Anterior cingulate cortex (tissue), 58 donors: ENCODE measurements around the gene ADTRP.
A peak's percentile ranks its signal among the peaks of the same experiment; 100 is the strongest.

Experiments
- DNase-seq, 58 donors: peaks; one replicate each; lab custom pipeline; 2025; lab: John Stamatoyannopoulos, UW

ADTRP gene

GRCh38 chr6:11778648-11779328 lies at the start of gene ADTRP:
Gene ADTRP, minus strand, starts transcription at chr6:11778803. Its CDS starts 44 bp downstream, at chr6:11778759.
- DNase-seq, result no peak

GRCh38 chr6:11826779-11827178 lies 48.2 kb upstream of the ADTRP start:
- no peak for DNase-seq

GRCh38 chr6:11824986-11825385 lies 46.4 kb upstream of the ADTRP start:
- no peak for DNase-seq

- DNase-seq, result no peak
Observed at GRCh38 chr6:11822346-11822745, 43.7 kb upstream of the ADTRP start.

- DNase-seq, result no peak
Observed at GRCh38 chr6:11821781-11822180, 43.2 kb upstream of the ADTRP start.

- no peak for DNase-seq
Observed at GRCh38 chr6:11820821-11821220, 42.2 kb upstream of the ADTRP start.

GRCh38 chr6:11819486-11819885 lies 40.9 kb upstream of the ADTRP start:
- DNase-seq, result no peak

GRCh38 chr6:11815231-11815630 lies 36.6 kb upstream of the ADTRP start:
- no peak for DNase-seq

- no peak for DNase-seq
Observed at GRCh38 chr6:11814819-11815218, 36.2 kb upstream of the ADTRP start.

GRCh38 chr6:11814106-11814505 lies 35.5 kb upstream of the ADTRP start:
- no peak for DNase-seq

- no peak for DNase-seq
Observed at GRCh38 chr6:11813606-11814005, 35.0 kb upstream of the ADTRP start.

GRCh38 chr6:11812951-11813350 lies 34.3 kb upstream of the ADTRP start:
- no peak for DNase-seq

- no peak for DNase-seq
Observed at GRCh38 chr6:11812439-11812838, 33.8 kb upstream of the ADTRP start.

GRCh38 chr6:11811644-11812264 lies 33.2 kb upstream of the ADTRP start:
- DNase-seq, result no peak

- DNase-seq, result peak in 19 of 58 donors; percentile 6 to 39 (median 14)
Observed at GRCh38 chr6:11810854-11811643, 32.4 kb upstream of the ADTRP start.

- peak in 49 of 58 donors; percentile 4 to 74 (median 33) for DNase-seq
Observed at GRCh38 chr6:11810039-11810541, 31.5 kb upstream of the ADTRP start.

GRCh38 chr6:11808054-11808453 lies 29.5 kb upstream of the ADTRP start:
- no peak for DNase-seq

- DNase-seq, result peak in 3 of 58 donors; percentile 2 to 19 (median 13)
Observed at GRCh38 chr6:11806561-11807317, 28.1 kb upstream of the ADTRP start.

GRCh38 chr6:11805259-11806053 lies 26.9 kb upstream of the ADTRP start:
- DNase-seq, result no peak

GRCh38 chr6:11804701-11805100 lies 26.1 kb upstream of the ADTRP start:
- no peak for DNase-seq
